H1 (cell line): ENCODE results near the gene MMP15.

Experiments
- CTCF ChIP-seq, 3 experiments: IDR thresholded peaks; 1 replicate in 2 of 3; 2 replicates in 1 of 3; pipeline versions ENCODE4 v1.5.1 to v1.6.1; 2011; ENCODE audit warnings: low read length in 3 of 3, mild to moderate bottlenecking in 3 of 3, inconsistent platforms in 2 of 3, low read depth in 1 of 3, moderate library complexity in 1 of 3; ENCODE audit not compliant: insufficient read depth in 1 of 3; ENCODE audit errors: control extremely low read depth in 1 of 3
- KDM5A ChIP-seq: fragments of 200-600 bp; IDR thresholded peaks from 2 replicates; pipeline ENCODE4 v1.7.1; 2012; ENCODE audit warnings: mild to moderate bottlenecking, low read length, inconsistent platforms, mixed read lengths
- POLR2A ChIP-seq, 2 experiments: IDR thresholded peaks; 1 replicate in 1 of 2; 2 replicates in 1 of 2; pipeline ENCODE4 v1.6.1; 2011; ENCODE audit warnings: low read depth in 2 of 2, low read length in 2 of 2, mild to moderate bottlenecking in 2 of 2; ENCODE audit errors: control extremely low read depth in 1 of 2
- TAF1 ChIP-seq: IDR thresholded peaks from 2 replicates; pipeline ENCODE4 v1.6.1; 2011; ENCODE audit warnings: mild to moderate bottlenecking, low read depth, low read length

DNA sequence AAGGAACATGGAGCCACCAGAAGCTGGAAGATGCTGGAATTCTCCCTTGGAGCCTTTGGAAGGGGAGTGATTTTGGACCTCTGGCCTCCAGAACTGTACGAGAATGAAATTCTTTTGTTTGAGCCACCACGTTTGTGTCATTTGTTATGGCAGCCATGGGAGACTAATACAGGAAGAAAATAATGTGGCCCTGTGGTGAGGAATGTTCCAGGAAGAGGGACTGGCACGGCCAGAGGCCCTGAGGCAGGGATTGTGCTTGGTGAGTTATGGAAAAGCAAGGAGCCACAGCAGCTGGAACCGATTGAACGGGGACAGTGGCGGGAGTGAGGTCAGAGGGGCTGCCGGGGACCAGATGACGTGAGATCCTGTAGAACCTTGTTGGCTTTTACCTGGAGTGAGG is 52.2 kb downstream of the MMP15 start:
- TF ChIP-seq POLR2A (IDR thresholded peaks at IDR 0.05; ENCODE audit: control extremely low read depth in 1 of 2, low read depth in 2 of 2, low read length in 2 of 2) (no peak), TAF1 (no peak), CTCF (IDR thresholded peaks at IDR 0.05; ENCODE audit: control extremely low read depth in 1 of 3, insufficient read depth in 1 of 3, low read depth in 1 of 3, low read length in 3 of 3) (no peak), KDM5A (no peak)
